ENCODE measurements around the gene RNF121. TPM values are rescaled to one million over a fixed set of nuclear protein-coding genes. Genes with fewer than 3 reads are reported as not detected.

RNF121 gene
- total RNA-seq, 2 experiments from 2014 or later = 24.6 to 28.1 TPM

DNA sequence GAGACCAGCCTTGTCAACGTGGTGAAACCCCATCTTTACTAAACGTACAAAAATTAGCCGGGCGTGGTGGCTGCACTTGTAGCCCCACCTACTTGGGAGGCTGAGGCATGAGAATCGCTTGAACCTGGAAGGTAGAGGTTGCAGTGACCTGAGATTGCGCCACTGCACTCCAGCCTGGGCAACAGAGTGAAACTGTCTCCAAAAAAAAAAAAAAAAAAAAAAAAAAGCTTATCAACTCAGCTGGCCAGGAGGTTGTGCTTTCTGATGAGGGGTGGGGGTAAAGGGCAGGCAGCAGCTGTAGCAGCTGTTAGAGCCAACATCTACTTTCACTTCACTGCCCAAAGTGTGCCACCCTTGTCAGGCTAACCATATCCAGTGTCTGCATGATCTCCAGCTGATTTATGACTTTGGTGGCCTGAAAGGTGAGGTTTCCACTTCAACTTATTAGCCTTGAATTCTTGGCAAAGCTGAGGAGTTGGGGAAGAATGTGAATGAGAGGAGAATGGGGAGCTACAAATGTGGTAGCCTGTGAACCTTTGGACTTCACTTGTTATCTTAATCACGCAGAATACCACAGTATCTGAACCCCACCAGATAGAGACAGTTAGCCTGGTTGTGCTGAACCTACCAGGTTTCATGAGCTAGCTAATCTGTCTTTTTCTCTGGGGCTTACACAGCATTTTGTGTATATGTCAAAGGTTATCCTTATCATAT, 19.6 kb downstream of the RNF121 start:
- CTCF ChIA-PET (ENCODE audit: unreplicated experiment) = no interaction called here
- intact Hi-C loops (cut with micrococcal nuclease; ENCODE audit: unreplicated experiment) = no loop called here
- TF ChIP-seq EZH2phosphoT487 (IDR thresholded peaks at IDR 0.05; ENCODE audit: borderline replicate concordance, low read depth, low read length) (no peak), CTCF (conservative IDR thresholded peaks at IDR 0.05; ENCODE audit: low read length) (no peak)
- H3K4me2 ChIP-seq (ENCODE audit: low read length) = no peak overlapping the region
- H2AFZ ChIP-seq (ENCODE audit: low read length) = no peak overlapping the region
- H3K4me3 ChIP-seq (ENCODE audit: low read depth, low read length, poor library complexity, severe bottlenecking) = no peak overlapping the region
- H3K27ac ChIP-seq (ENCODE audit: low read depth, low read length, poor library complexity, severe bottlenecking) = no peak overlapping the region
- H3K36me3 ChIP-seq (ENCODE audit: insufficient read depth, low read length) = peaks cover 8% of the 10 kb centered on the region; the same call in 1 of the 2 replicates
- POLR2A ChIA-PET = interaction anchor here (0.6 to 1.0 kb wide), 2 partner anchors 9 to 12 kb away, joined by 3 read pairs; no protein-coding TSS in a partner anchor
- H3K9me2 ChIP-seq (ENCODE audit: insufficient read depth, low read length) = no peaks in the 10 kb centered on the region
- H3K4me1 ChIP-seq (ENCODE audit: insufficient read depth, low read length, poor library complexity, severe bottlenecking) = peaks cover 20% of the 10 kb centered on the region
- H3K9me3 ChIP-seq (ENCODE audit: low read length) = no peaks in the 10 kb centered on the region
- DNase-seq (ENCODE audit: low spot score) = no peak
- H4K20me1 ChIP-seq (ENCODE audit: insufficient read depth, low read length) = no peaks in the 10 kb centered on the region
- BruUV-seq (replicated peaks) = no TSS peak
- H3K79me2 ChIP-seq (ENCODE audit: insufficient read depth, low read depth, low read length) = peaks cover 9% of the 10 kb centered on the region; the same call in 1 of the 2 replicates

- Histone ChIP-seq H3K36me3 (ENCODE audit: insufficient read depth, low read length) (peaks cover 8% of the 10 kb centered on the region; the same call in 1 of the 2 replicates), H4K20me1 (ENCODE audit: insufficient read depth, low read length) (no peaks in the 10 kb centered on the region), H3K4me2 (ENCODE audit: low read length) (no peak overlapping the region), H3K9me2 (ENCODE audit: insufficient read depth, low read length) (no peaks in the 10 kb centered on the region), H3K79me2 (ENCODE audit: insufficient read depth, low read depth, low read length) (0 out of 2 replicates have a peak, but pooled peaks cover 9% of the 10 kb centered on the region), H3K27ac (ENCODE audit: low read depth, low read length, poor library complexity, severe bottlenecking) (no peak overlapping the region), H3K4me3 (ENCODE audit: low read depth, low read length, poor library complexity, severe bottlenecking) (no peak overlapping the region), H3K4me1 (ENCODE audit: insufficient read depth, low read length, poor library complexity, severe bottlenecking) (peaks cover 14% of the 10 kb centered on the region), H3K9me3 (ENCODE audit: low read length) (no peaks in the 10 kb centered on the region), H2AFZ (ENCODE audit: low read length) (no peak overlapping the region)
- CTCF ChIA-PET (ENCODE audit: unreplicated experiment) = no interaction called here
- TF ChIP-seq CTCF (conservative IDR thresholded peaks at IDR 0.05; ENCODE audit: low read length) (no peak), EZH2phosphoT487 (IDR thresholded peaks at IDR 0.05; ENCODE audit: borderline replicate concordance, low read depth, low read length) (no peak)
- POLR2A ChIA-PET = interaction anchor here (0.6 to 1.0 kb wide), 2 partner anchors 9 to 11 kb away, joined by 3 read pairs; no protein-coding TSS in a partner anchor
- DNase-seq (ENCODE audit: low spot score) = no peak
- intact Hi-C loops (cut with micrococcal nuclease; ENCODE audit: unreplicated experiment) = no loop called here
- no TSS peak for BruUV-seq (replicated peaks)
These were observed 20.2 kb downstream of the RNF121 start for GRCh38 chr11:71949034-71949433.

DNA sequence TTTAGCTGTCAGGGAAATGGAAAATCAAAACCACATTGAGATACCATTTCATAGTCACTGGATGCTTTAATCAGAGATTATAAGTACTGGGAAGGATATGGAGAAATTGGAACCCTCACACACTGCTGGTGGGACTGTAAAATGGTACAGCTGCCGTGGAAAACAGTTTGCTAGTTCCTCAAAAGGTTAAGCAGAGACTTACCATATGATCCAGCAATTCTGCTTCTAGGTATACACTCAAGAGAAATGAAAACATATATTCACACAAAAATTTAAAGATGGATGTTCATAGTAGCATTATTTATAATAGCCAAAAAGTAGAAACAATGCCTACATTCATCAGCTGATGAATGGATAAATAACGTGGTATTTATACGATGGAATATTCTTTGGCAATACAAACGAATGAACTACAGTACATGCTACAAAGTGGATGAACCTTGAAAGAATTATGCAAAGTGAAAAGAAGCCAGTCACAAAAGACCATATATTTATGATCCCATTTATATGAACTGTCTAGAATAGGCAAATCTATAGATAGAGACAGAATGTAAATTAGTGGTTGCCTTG, 23.0 kb downstream of the RNF121 start:
- H3K4me3 ChIP-seq (ENCODE audit: low read depth, low read length, poor library complexity, severe bottlenecking) = no peak overlapping the region
- DNase-seq (ENCODE audit: low spot score) = no peak
- no peak for TF ChIP-seq CTCF (conservative IDR thresholded peaks at IDR 0.05; ENCODE audit: low read length)
- TF ChIP-seq EZH2phosphoT487 (IDR thresholded peaks at IDR 0.05; ENCODE audit: borderline replicate concordance, low read depth, low read length) = no peak
- H3K36me3 ChIP-seq (ENCODE audit: insufficient read depth, low read length) = no peaks in the 10 kb centered on the region
- H3K9me2 ChIP-seq (ENCODE audit: insufficient read depth, low read length) = no peaks in the 10 kb centered on the region
- 0 out of 2 replicates have a peak, but pooled peaks cover 9% of the 10 kb centered on the region for H3K79me2 ChIP-seq (ENCODE audit: insufficient read depth, low read depth, low read length)
- BruUV-seq (replicated peaks) = no TSS peak
- peaks cover 12% of the 10 kb centered on the region for H3K4me1 ChIP-seq (ENCODE audit: insufficient read depth, low read length, poor library complexity, severe bottlenecking)
- no peaks in the 10 kb centered on the region for H3K9me3 ChIP-seq (ENCODE audit: low read length)
- intact Hi-C loops (cut with micrococcal nuclease; ENCODE audit: unreplicated experiment) = no loop called here
- no peak overlapping the region for H3K27ac ChIP-seq (ENCODE audit: low read depth, low read length, poor library complexity, severe bottlenecking)
- H3K4me2 ChIP-seq (ENCODE audit: low read length) = no peak overlapping the region
- no peak overlapping the region for H2AFZ ChIP-seq (ENCODE audit: low read length)
- ChIA-PET POLR2A (no interaction called here), CTCF (ENCODE audit: unreplicated experiment) (no interaction called here)
- no peaks in the 10 kb centered on the region; the same call in 1 of the 2 replicates for H4K20me1 ChIP-seq (ENCODE audit: insufficient read depth, low read length)
